Activated T-cell treated with anti-CD3 and anti-CD28 coated beads, Interleukin-2, amount 50 U/mL, for 48 hours (primary cell): Measurements from ENCODE around the gene PARN.

Experiments used
- DNase-seq, 2 experiments: peaks; one replicate each; pipeline ENCODE4 v3.0.0-alpha.2; 2020

PARN gene

GRCh38 chr16:14496786-14497185 lies 133.3 kb downstream of the PARN start:
- DNase-seq, result no peak

GRCh38 chr16:14496047-14496770 lies 133.9 kb downstream of the PARN start:
- no peak for DNase-seq

- no peak for DNase-seq
These were observed 134.6 kb downstream of the PARN start for GRCh38 chr16:14495213-14496046.

- DNase-seq, result no peak
These were observed 135.6 kb downstream of the PARN start for GRCh38 chr16:14494396-14494966.

- no peak for DNase-seq
These were observed 136.3 kb downstream of the PARN start for GRCh38 chr16:14493791-14494190.

GRCh38 chr16:14492614-14493013 lies 137.4 kb downstream of the PARN start:
- no peak for DNase-seq

GRCh38 chr16:14491861-14492529 lies 138.1 kb downstream of the PARN start:
- no peak for DNase-seq

- DNase-seq, result no peak
These were observed 139.8 kb downstream of the PARN start for GRCh38 chr16:14490235-14490634.

- no peak for DNase-seq
These were observed 140.6 kb downstream of the PARN start for GRCh38 chr16:14489460-14489859.

GRCh38 chr16:14487579-14487978 lies 142.5 kb downstream of the PARN start:
- DNase-seq, result no peak

- no peak for DNase-seq
These were observed 143.3 kb downstream of the PARN start for GRCh38 chr16:14486520-14487303.

GRCh38 chr16:14485811-14486519 lies 144.1 kb downstream of the PARN start:
- no peak for DNase-seq

- no peak for DNase-seq
These were observed 144.9 kb downstream of the PARN start for GRCh38 chr16:14485121-14485551.

- no peak for DNase-seq
These were observed 146.2 kb downstream of the PARN start for GRCh38 chr16:14483819-14484385.

- no peak for DNase-seq
These were observed 153.9 kb downstream of the PARN start for GRCh38 chr16:14476183-14476582.

- no peak for DNase-seq
These were observed 154.5 kb downstream of the PARN start for GRCh38 chr16:14475370-14476139.

- no peak for DNase-seq
These were observed 156.6 kb downstream of the PARN start for GRCh38 chr16:14473488-14473887.

GRCh38 chr16:14472357-14472756 lies 157.7 kb downstream of the PARN start:
- no peak for DNase-seq

- no peak for DNase-seq
These were observed 159.3 kb downstream of the PARN start for GRCh38 chr16:14470788-14471187.

GRCh38 chr16:14465799-14466198 lies 164.3 kb downstream of the PARN start:
- no peak for DNase-seq

GRCh38 chr16:14464796-14465195 lies 165.3 kb downstream of the PARN start:
- DNase-seq, result no peak
